Heart right ventricle (tissue), 16 donors: ENCODE measurements around the gene EPHA7. TPM values are rescaled to one million over a fixed set of nuclear protein-coding genes. Genes with fewer than 3 reads are reported as not detected.

Source experiments
- ATAC-seq, 8 donors: fragments of 200-7000 bp; cut with Tn5 transposase; one replicate each; pipeline ENCODE4 v1.9.1; 2020; ENCODE audit warnings: mild to moderate bottlenecking in 8 of 8, moderate library complexity in 8 of 8, moderate number of reproducible peaks in 1 of 8
- DNase-seq, 2 donors: peaks; one replicate each; pipeline ENCODE4 v3.0.0-alpha.2; 2020
- H3K27ac ChIP-seq, 10 donors: fragments of 200-600 bp; sonication (generic) in 2 of 10; one replicate each; pipeline versions ENCODE4 v1.5.0 to v1.8.0; 2020 to 2022; ENCODE audit warnings: mild to moderate bottlenecking in 3 of 10
- H3K27me3 ChIP-seq, 7 donors: fragments of 200-600 bp; one replicate each; pipeline ENCODE4 v1.8.0; 2021 to 2022; ENCODE audit warnings: mild to moderate bottlenecking in 2 of 7
- H3K36me3 ChIP-seq, 9 donors: fragments of 200-600 bp; sonication (generic) in 1 of 9; one replicate each; pipeline versions ENCODE4 v1.5.0 to v1.8.0; 2020 to 2022; ENCODE audit warnings: mild to moderate bottlenecking in 2 of 9
- H3K4me1 ChIP-seq, 9 donors: fragments of 200-600 bp; sonication (generic) in 1 of 9; one replicate each; pipeline versions ENCODE4 v1.5.0 to v1.8.0; 2020 to 2022; ENCODE audit warnings: mild to moderate bottlenecking in 4 of 9
- H3K4me3 ChIP-seq, 10 donors: fragments of 200-600 bp; sonication (generic) in 2 of 10; one replicate each; pipeline versions ENCODE4 v1.5.0 to v1.8.0; 2020 to 2022; ENCODE audit warnings: mild to moderate bottlenecking in 7 of 10, moderate library complexity in 2 of 10
- H3K9me3 ChIP-seq, 11 donors: fragments of 200-600 bp in 10 of 11; sonication (generic) in 2 of 11; one replicate each; pipeline versions ENCODE4 v1.5.0 to v1.8.0; 2013 to 2022; ENCODE audit warnings: mild to moderate bottlenecking in 2 of 11, control low read depth in 1 of 11, moderate library complexity in 1 of 11
- CTCF ChIP-seq, 9 donors: fragments of 200-600 bp; sonication (generic) in 2 of 9; IDR thresholded peaks; one replicate each; pipeline versions ENCODE4 v1.5.0 to v1.8.0; 2021 to 2022; ENCODE audit warnings: antibody characterized with exemption in 9 of 9, mild to moderate bottlenecking in 5 of 9, moderate library complexity in 1 of 9
- WGBS, 2 donors: extraction: QIAGEN DNeasy Blood & Tissue Kit; methylation state at CpG; one replicate each; pipeline ENCODE4 v1.1.7; 2013; ENCODE audit warnings: inconsistent platforms in 1 of 2; 5-methylcytosine and 5-hydroxymethylcytosine counted together
- intact Hi-C, 10 donors: fragments of 100-400 bp; cut with DNase I; formaldehyde crosslinking; loops; one replicate each; pipeline versions ENCODE4 v1.11.1 to v1.14.2; 2022
- polyA plus RNA-seq, 2 donors: library from polyadenylated mRNA; stranded (reverse); fragments of 200-250 nt; gene quantifications; one replicate each; pipeline ENCODE4 v1.2.3, GENCODE V29; 2013
- total RNA-seq, 10 donors: library from RNA; stranded (reverse); fragmentation: NEBNext Ultra II Directional in 3 of 10; extraction: Animal tissue kit (Norgen Biotek cat#: 25700) in 3 of 10; gene quantifications; one replicate each; pipeline versions ENCODE4 v1.2.1 to v1.2.4, GENCODE V29; 2021 to 2023
- donor health status: Arrhythmogenic right ventricular cardiomyopathy.
- donor health status: ischemic (EF 13 %, LVEDD 7.1; RV severe dilation, severe dysfunction).
- donor health status: healthy with polysubstance abuse.
- donor health status: DM: no; HTN: yes; CAD: no.
- donor health status: DM: no; HTN: no; CAD: no.
- donor health status: ischemic (EF 25% LVEDD 6.9; RV normal size, moderate dysfunction).
- donor health status: ischemic (EF 25% LVEDD 5.7; RV mildly dilated, moderate dysfunction).
- donor health status: healthy.
- donor health status: DM: yes; HTN: yes; CAD: no.
- donor health status: Ischemic cardiomyopathy.
- donor health status: ischemic (EF 35%, LVEDD 5.7; RV mildly dilated, moderate dysfunction).
- donor health status: nonischemic (EF 11% LVEDD 7.7; RV severe dilation, severe dysfunction).
- donor health status: DM: yes; HTN: yes; CAD: no.
- donor health status: PGD.
- donor health status: ischemic (EF 29% LVEDD 5.4; RV normal size, mild dysfunction).
- donor health status: nonischemic (EF 23%, LVEDD 6.1; RV moderate dilation, normal function).

The EPHA7 gene
- total and polyA plus RNA-seq, 12 donors = 0.22 to 15.1 (median 2.7) TPM

DNA sequence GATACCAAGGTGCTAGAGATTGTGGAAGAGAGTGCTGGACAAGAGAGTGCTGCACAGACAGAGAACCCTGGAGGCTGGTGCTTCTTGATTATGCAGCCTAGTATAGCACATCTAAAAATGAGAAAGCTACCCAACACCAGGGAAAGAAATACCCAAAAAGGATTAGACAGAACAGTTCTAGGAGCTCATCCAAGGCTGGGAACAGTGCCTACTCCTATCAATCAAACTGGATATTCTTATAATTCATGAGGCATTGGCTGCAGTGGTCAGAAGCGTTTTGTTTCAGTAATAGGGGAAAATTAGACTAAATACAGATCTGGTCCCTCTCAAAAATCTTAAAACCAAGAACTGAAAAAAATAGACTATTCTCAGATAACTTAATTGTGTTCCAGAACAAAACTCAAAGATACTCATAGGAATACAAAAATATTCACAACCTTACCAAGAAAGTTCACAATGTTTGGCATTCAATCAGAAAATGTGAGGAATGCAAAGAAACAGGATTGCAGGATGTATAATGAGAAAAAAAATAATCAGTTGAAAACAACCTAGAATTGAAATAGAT, 222.9 kb downstream of the EPHA7 start:
- Histone ChIP-seq H3K4me1 (no peaks in the 10 kb centered on the region), H3K27ac (no peak overlapping the region), H3K9me3 (peaks cover 0 to 19% (median 0%) of the 10 kb centered on the region in 11 donors), H3K27me3 (no peaks in the 10 kb centered on the region), H3K36me3 (no peaks in the 10 kb centered on the region), H3K4me3 (no peak overlapping the region)
- ATAC-seq (no peak), DNase-seq (no peak)
- intact Hi-C loops = no loop called here
- TF ChIP-seq CTCF (IDR thresholded peaks at IDR 0.05) = no peak
- WGBS, 2 donors = 59 to 63% methylated on average over 1 of the region's 1 CpG

- H3K4me3 ChIP-seq = no peak overlapping the region
- H3K36me3 ChIP-seq = no peaks in the 10 kb centered on the region
- intact Hi-C loops = no loop called here
- H3K9me3 ChIP-seq = peaks cover 0 to 19% (median 0%) of the 10 kb centered on the region in 11 donors
- TF ChIP-seq CTCF (IDR thresholded peaks at IDR 0.05) = no peak
- H3K4me1 ChIP-seq = no peaks in the 10 kb centered on the region
- ATAC-seq (no peak), DNase-seq (no peak)
- H3K27ac ChIP-seq = no peak overlapping the region
- H3K27me3 ChIP-seq = no peaks in the 10 kb centered on the region
Observed at GRCh38 chr6:93194480-93194879, 224.9 kb downstream of the EPHA7 start.

DNA sequence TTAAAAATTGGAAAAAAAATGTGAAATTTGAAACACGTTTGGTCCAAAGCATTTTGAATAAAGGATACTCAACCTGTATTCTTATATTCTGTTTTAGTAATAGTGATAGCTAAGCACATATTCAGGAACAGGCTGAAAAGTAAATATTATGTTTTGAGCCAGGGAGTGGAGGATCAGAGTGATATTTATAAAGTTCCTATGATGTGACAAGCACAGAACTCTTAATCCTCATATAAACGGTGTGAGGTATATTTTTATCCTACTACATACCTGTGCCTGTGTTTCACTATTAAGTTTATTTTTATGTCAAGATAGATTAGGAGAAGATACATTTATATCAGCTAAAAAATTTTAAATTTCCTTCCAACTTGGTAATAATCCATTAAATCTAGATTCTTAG, 225.5 kb downstream of the EPHA7 start:
- WGBS, 2 donors = 59 to 69% methylated on average over 2 of the region's 2 CpGs
- no peak overlapping the region for H3K27ac ChIP-seq
- TF ChIP-seq CTCF (IDR thresholded peaks at IDR 0.05) = no peak
- H3K36me3 ChIP-seq = no peaks in the 10 kb centered on the region
- DNase-seq (no peak), ATAC-seq (no peak)
- H3K4me3 ChIP-seq = no peak overlapping the region
- intact Hi-C loops = no loop called here
- H3K4me1 ChIP-seq = no peaks in the 10 kb centered on the region
- H3K27me3 ChIP-seq = no peaks in the 10 kb centered on the region
- peaks cover 0 to 17% (median 0%) of the 10 kb centered on the region in 11 donors for H3K9me3 ChIP-seq
